GM12875 (cell line): Measurements from ENCODE around the gene TRABD2B.

Source experiments
- H3K4me3 ChIP-seq: one replicate; pipeline ENCODE4 v1.5.1; 2011; ENCODE audit warnings: low read depth, low read length, control low read depth
- TF ChIP-seq, protein P1 (sequence below): IDR thresholded peaks from 2 replicates; pipeline ENCODE4 v1.5.1; 2011; ENCODE audit warnings: low read depth, mild to moderate bottlenecking, control low read depth, inconsistent platforms, low read length, moderate library complexity, borderline replicate concordance; ENCODE audit not compliant: insufficient read depth

Gene TRABD2B

DNA sequence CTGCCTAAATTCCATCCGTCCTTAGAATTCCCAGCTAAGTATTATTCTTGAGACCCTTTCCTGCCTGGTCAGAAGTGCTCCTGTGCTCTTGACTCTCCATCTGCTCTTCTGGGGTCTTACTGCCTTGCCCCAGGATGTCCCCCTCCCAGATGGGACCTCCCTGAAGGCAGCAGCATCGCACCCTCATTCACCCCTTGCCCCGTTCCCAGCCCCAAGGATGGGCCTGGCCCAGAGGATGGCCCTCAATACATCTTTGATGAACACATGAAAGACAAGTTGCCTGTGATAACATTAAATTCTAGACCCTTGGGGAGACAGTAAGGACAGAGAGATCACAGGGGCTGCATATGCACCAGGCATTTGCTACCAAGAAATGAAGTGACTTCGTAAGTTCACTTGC is 167.2 kb downstream of the TRABD2B start:
- TF ChIP-seq, protein P1, sequence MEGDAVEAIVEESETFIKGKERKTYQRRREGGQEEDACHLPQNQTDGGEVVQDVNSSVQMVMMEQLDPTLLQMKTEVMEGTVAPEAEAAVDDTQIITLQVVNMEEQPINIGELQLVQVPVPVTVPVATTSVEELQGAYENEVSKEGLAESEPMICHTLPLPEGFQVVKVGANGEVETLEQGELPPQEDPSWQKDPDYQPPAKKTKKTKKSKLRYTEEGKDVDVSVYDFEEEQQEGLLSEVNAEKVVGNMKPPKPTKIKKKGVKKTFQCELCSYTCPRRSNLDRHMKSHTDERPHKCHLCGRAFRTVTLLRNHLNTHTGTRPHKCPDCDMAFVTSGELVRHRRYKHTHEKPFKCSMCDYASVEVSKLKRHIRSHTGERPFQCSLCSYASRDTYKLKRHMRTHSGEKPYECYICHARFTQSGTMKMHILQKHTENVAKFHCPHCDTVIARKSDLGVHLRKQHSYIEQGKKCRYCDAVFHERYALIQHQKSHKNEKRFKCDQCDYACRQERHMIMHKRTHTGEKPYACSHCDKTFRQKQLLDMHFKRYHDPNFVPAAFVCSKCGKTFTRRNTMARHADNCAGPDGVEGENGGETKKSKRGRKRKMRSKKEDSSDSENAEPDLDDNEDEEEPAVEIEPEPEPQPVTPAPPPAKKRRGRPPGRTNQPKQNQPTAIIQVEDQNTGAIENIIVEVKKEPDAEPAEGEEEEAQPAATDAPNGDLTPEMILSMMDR, result no peak
- no peak overlapping the region for H3K4me3 ChIP-seq

DNA sequence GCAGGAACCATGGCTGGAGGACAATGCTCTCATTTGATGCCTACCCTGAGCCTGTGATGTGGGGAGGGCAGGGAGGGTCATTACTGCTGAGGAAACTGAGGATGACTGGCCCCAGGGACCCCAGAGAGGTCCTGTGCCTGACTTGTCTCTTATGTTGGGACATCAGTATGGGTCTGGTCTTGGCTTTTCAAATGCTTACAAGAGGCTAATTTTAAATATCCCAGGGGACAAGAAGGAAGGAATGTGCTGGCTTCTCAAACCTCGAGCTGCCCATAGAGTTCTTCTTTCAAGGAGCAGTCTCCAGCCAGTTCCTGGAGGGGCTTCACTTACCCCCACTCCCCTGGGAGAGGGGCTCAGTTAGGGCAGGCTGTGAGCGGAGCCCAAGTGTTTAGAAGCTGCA is 168.2 kb downstream of the TRABD2B start:
- no peak overlapping the region for H3K4me3 ChIP-seq
- TF ChIP-seq, protein P1, result no peak

- TF ChIP-seq, protein P1, result no peak
- H3K4me3 ChIP-seq, result no peak overlapping the region
Measured at GRCh38 chr1:47827109-47827508, 170.1 kb downstream of the TRABD2B start.

- no peak overlapping the region for H3K4me3 ChIP-seq
- TF ChIP-seq, protein P1, result no peak
Measured at GRCh38 chr1:47824716-47825115, 172.5 kb downstream of the TRABD2B start.

DNA sequence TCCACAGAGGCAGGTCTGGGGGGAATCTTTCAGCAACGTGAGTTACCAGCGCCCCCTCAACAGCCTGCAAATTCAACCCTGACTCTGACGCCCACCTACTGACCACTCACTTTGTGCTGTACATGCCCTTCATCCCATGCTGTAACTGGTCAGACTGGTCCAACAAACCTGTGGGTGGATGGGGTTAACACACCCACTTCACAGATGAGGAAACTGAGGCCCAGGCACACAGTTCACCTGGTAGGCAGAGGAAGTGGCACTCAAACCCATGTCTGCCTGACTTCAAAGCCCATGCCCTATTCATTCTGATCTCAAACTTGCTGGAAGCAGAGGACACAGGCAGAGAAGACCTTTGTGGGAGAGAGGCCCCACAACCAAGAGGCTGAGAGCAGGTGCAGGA is 172.9 kb downstream of the TRABD2B start:
- no peak overlapping the region for H3K4me3 ChIP-seq
- TF ChIP-seq, protein P1, result no peak

- no peak overlapping the region for H3K4me3 ChIP-seq
- TF ChIP-seq, protein P1, result no peak
Measured at GRCh38 chr1:47823040-47823808, 174.0 kb downstream of the TRABD2B start.

DNA sequence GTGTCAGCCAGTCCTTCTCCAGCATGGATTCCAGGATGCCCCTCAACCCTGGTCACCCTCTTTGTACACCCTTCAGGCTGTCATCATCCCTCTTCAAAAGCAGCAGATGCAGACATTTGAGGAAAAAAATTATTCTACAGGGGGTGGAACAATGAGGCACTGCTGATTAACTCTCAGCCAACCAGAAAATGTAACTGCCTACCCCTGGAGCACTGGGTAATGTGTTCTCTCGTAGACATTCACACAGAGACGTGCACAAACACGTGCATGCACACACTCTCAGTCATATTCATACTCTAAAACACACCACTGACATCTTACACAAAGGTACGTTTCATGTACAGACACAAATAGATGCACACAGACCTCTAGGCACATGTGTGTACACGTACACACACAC is 175.4 kb downstream of the TRABD2B start:
- no peak overlapping the region for H3K4me3 ChIP-seq
- TF ChIP-seq, protein P1, result no peak
